Ovary (tissue), 9 donors: ENCODE results near the gene RYR3. TPM values are rescaled to one million over a fixed set of nuclear protein-coding genes. Genes with fewer than 3 reads are reported as not detected.

ENCODE experiments used
- DNase-seq, 5 donors: peaks; one replicate each; pipeline ENCODE4 v3.0.0-alpha.2; 2019 to 2020
- H3K27ac ChIP-seq, 2 donors: fragments of 200-600 bp; one replicate each; pipeline versions ENCODE4 v1.5.1 to v1.8.0; 2019 to 2022
- H3K27me3 ChIP-seq: fragments of 200-600 bp; one replicate; pipeline ENCODE4 v1.8.0; 2022
- H3K36me3 ChIP-seq: fragments of 200-600 bp; sonication (generic); one replicate; pipeline ENCODE4 v1.5.1; 2019
- H3K4me1 ChIP-seq: one replicate; pipeline ENCODE4 v1.8.1; 2013; ENCODE audit warnings: mild to moderate bottlenecking, moderate library complexity; ENCODE audit not compliant: insufficient read depth
- H3K4me3 ChIP-seq: fragments of 200-600 bp; sonication (generic); one replicate; pipeline ENCODE4 v1.5.1; 2017
- H3K9me3 ChIP-seq, 2 donors: fragments of 200-600 bp in 1 of 2; sonication (generic) in 1 of 2; one replicate each; pipeline versions ENCODE4 v1.5.1 to v1.8.1; 2013 to 2019; ENCODE audit warnings: mild to moderate bottlenecking in 1 of 2, moderate library complexity in 1 of 2
- CTCF ChIP-seq, 3 donors: fragments of 450-650 bp in 2 of 3; fragments of 200-600 bp in 1 of 3; IDR thresholded peaks; one replicate each; pipeline versions ENCODE4 v1.5.1 to v1.8.0; 2016 to 2022; ENCODE audit warnings: antibody characterized with exemption in 3 of 3, mild to moderate bottlenecking in 1 of 3
- EP300 ChIP-seq: sonication (generic); formaldehyde crosslinking; IDR thresholded peaks from one replicate; pipeline ENCODE4 v1.6.1; 2017; ENCODE audit warnings: antibody characterized with exemption
- POLR2A ChIP-seq: fragments of 450-650 bp; IDR thresholded peaks from one replicate; pipeline ENCODE4 v1.6.1; 2017; ENCODE audit warnings: antibody characterized with exemption, mild to moderate bottlenecking, moderate library complexity
- WGBS, 3 donors: extraction: QIAGEN DNeasy Blood & Tissue Kit in 1 of 3; methylation state at CpG; one replicate each; pipeline versions ENCODE4 v1.1.5 to v1.1.7; 2013 to 2017; 5-methylcytosine and 5-hydroxymethylcytosine counted together
- intact Hi-C, 4 donors: fragments of 100-400 bp; cut with DNase I; formaldehyde crosslinking; loops; one replicate each; pipeline versions ENCODE4 v1.11.0 to v1.15.1; 2022 to 2023
- polyA plus RNA-seq, 2 donors: library from polyadenylated mRNA; stranded (reverse); fragments of 200-250 nt in 1 of 2; fragments of 350-450 nt in 1 of 2; fragmentation: Illumina TruSeq in 1 of 2; extraction: RNeasy Lipid Tissue Mini Kit (QIAGEN cat#74804) in 1 of 2; gene quantifications; one replicate each; pipeline ENCODE4 v1.2.3, GENCODE V29; 2013 to 2014
- total RNA-seq, 7 donors: library from RNA; depleted of rRNA in 2 of 7; stranded (reverse); fragments of >200 nt in 2 of 7; fragmentation: NEBNext Ultra II Directional in 3 of 7; extraction: Animal tissue kit (Norgen Biotek cat#: 25700) in 3 of 7; gene quantifications; one replicate each; pipeline versions ENCODE4 v1.1.0 to v1.2.4, GENCODE V29; 2016 to 2023
- donor health status: DM: no; HTN: no; CAD: no; lungs with moderate emphysema.
- donor health status: DM: no; HTN: no; CAD: no.
- donor health status: Bipolar disorder and iron deficiency.
- donor health status: DM: yes; HTN: yes; CAD: no.
- donor health status: DM: no; HTN: no; CAD: no.
- donor health status: DM: yes; HTN: yes; CAD: no.

RYR3 gene
- total and polyA plus RNA-seq, 9 donors = 0.52 to 6.0 (median 0.96) TPM

GRCh38 chr15:33852570-33852969 is 541.8 kb downstream of the RYR3 start:
- no peak overlapping the region for H3K4me3 ChIP-seq
- no peak for DNase-seq
- H3K9me3 ChIP-seq = no peaks in the 10 kb centered on the region
- no peaks in the 10 kb centered on the region for H3K36me3 ChIP-seq
- TF ChIP-seq CTCF (IDR thresholded peaks at IDR 0.05) = no peak
- no peak for TF ChIP-seq POLR2A
- no peak for TF ChIP-seq EP300
- 40 to 57% (median 45%) methylated on average over 2 of the region's 2 CpGs for WGBS, 3 donors
- no peaks in the 10 kb centered on the region for H3K27me3 ChIP-seq
- H3K27ac ChIP-seq = no peak overlapping the region
- intact Hi-C loops = no loop called here
- H3K4me1 ChIP-seq = no peaks in the 10 kb centered on the region

- H3K27me3 ChIP-seq = no peaks in the 10 kb centered on the region
- intact Hi-C loops = no loop called here
- H3K36me3 ChIP-seq = no peaks in the 10 kb centered on the region
- TF ChIP-seq EP300 = no peak
- TF ChIP-seq CTCF (IDR thresholded peaks at IDR 0.05) = no peak
- TF ChIP-seq POLR2A = no peak
- H3K27ac ChIP-seq = no peak overlapping the region
- no peak overlapping the region for H3K4me3 ChIP-seq
- no peak for DNase-seq
- H3K9me3 ChIP-seq = no peaks in the 10 kb centered on the region
- H3K4me1 ChIP-seq = no peaks in the 10 kb centered on the region
- 94 to 98% (median 97%) methylated on average over 13 of the region's 13 CpGs for WGBS, 3 donors
Measured at GRCh38 chr15:33857726-33858125, 547.0 kb downstream of the RYR3 start.

GRCh38 chr15:33858836-33859235 is 548.1 kb downstream of the RYR3 start:
- intact Hi-C loops = no loop called here
- DNase-seq = no peak
- 91 to 96% (median 96%) methylated on average over 6 of the region's 6 CpGs for WGBS, 3 donors
- H3K27ac ChIP-seq = no peak overlapping the region
- H3K4me1 ChIP-seq = no peaks in the 10 kb centered on the region
- TF ChIP-seq POLR2A (no peak), EP300 (no peak), CTCF (IDR thresholded peaks at IDR 0.05) (no peak)
- H3K9me3 ChIP-seq = no peaks in the 10 kb centered on the region
- no peaks in the 10 kb centered on the region for H3K36me3 ChIP-seq
- H3K27me3 ChIP-seq = no peaks in the 10 kb centered on the region
- no peak overlapping the region for H3K4me3 ChIP-seq

- no peaks in the 10 kb centered on the region for H3K4me1 ChIP-seq
- intact Hi-C loops = no loop called here
Measured at GRCh38 chr15:33859992-33860545, 549.3 kb downstream of the RYR3 start.

More at GRCh38 chr15:33859992-33860545, 549.3 kb downstream of the RYR3 start:
- no peaks in the 10 kb centered on the region for H3K27me3 ChIP-seq
- no peak for DNase-seq
- TF ChIP-seq EP300 (no peak), CTCF (IDR thresholded peaks at IDR 0.05) (no peak), POLR2A (no peak)
- 51 to 73% (median 63%) methylated on average over 1 of the region's 1 CpG for whole genome bisulfite sequencing, 3 donors
- H3K27ac ChIP-seq = no peak overlapping the region
- H3K36me3 ChIP-seq = no peaks in the 10 kb centered on the region
- H3K4me3 ChIP-seq = no peak overlapping the region
- no peaks in the 10 kb centered on the region for H3K9me3 ChIP-seq
